Karpas-422 (cell line): Measurements from ENCODE around the gene NR2F6. TPM values are rescaled to one million over a fixed set of nuclear protein-coding genes. Genes with fewer than 3 reads are reported as not detected.

Experiments
- DNase-seq: peaks from one replicate; pipeline ENCODE4 v3.0.0-alpha.2; 2015
- H2AFZ ChIP-seq: fragments of 200-600 bp; sonication (generic); 2 replicates; pipeline ENCODE4 v1.6.1; 2014; ENCODE audit warnings: antibody characterized with exemption, low read length, mixed read lengths
- H3K27ac ChIP-seq: fragments of 200-600 bp; sonication (generic); 2 replicates; pipeline ENCODE4 v1.5.1; 2014; ENCODE audit warnings: mild to moderate bottlenecking, low read length, moderate library complexity
- H3K27me3 ChIP-seq: fragments of 200-600 bp; sonication (generic); 2 replicates; pipeline ENCODE4 v1.6.1; 2014; ENCODE audit warnings: low read length, mixed read lengths
- H3K36me3 ChIP-seq: fragments of 200-600 bp; sonication (generic); 2 replicates; pipeline ENCODE4 v1.6.1; 2014; ENCODE audit warnings: low read length, mixed read lengths; ENCODE audit not compliant: insufficient read depth
- H3K4me1 ChIP-seq: fragments of 200-600 bp; sonication (generic); 2 replicates; pipeline ENCODE4 v1.6.1; 2014; ENCODE audit warnings: mild to moderate bottlenecking, low read length, mixed read lengths
- H3K4me2 ChIP-seq: fragments of 200-600 bp; sonication (generic); 2 replicates; pipeline ENCODE4 v1.6.1; 2014; ENCODE audit warnings: low read length, low read depth, mild to moderate bottlenecking; ENCODE audit not compliant: poor library complexity, severe bottlenecking
- H3K4me3 ChIP-seq: fragments of 200-600 bp; sonication (generic); 2 replicates; pipeline ENCODE4 v1.5.1; 2014; ENCODE audit warnings: mild to moderate bottlenecking, antibody characterized with exemption, low read length, mixed read lengths
- H3K79me2 ChIP-seq: fragments of 200-600 bp; sonication (generic); 2 replicates; pipeline ENCODE4 v1.6.1; 2014; ENCODE audit warnings: mild to moderate bottlenecking, low read length, mixed read lengths
- H3K9ac ChIP-seq: fragments of 200-600 bp; sonication (generic); 2 replicates; pipeline ENCODE4 v1.6.0; 2014; ENCODE audit warnings: low read length
- H3K9me2 ChIP-seq: fragments of 200-600 bp; sonication (generic), shearing (Covaris generic); replicated peaks from 2 replicates; pipeline ENCODE4 v1.6.0; 2014; ENCODE audit warnings: mild to moderate bottlenecking, low read length, moderate library complexity; ENCODE audit not compliant: insufficient read depth
- H3K9me3 ChIP-seq: fragments of 300-700, 200-600 bp; sonication (generic); 2 replicates; pipeline ENCODE4 v1.6.1; 2014; ENCODE audit warnings: low read length, mixed read lengths
- H4K20me1 ChIP-seq: fragments of 200-600 bp; sonication (generic); 2 replicates; pipeline ENCODE4 v1.6.1; 2014; ENCODE audit warnings: mild to moderate bottlenecking, antibody characterized with exemption, low read length, low read depth; ENCODE audit not compliant: insufficient read depth
- total RNA-seq: library from RNA; depleted of rRNA; stranded (reverse); fragments of >200 nt; shearing (Covaris generic); gene quantifications from 2 replicates; pipeline ENCODE4 v1.2.3, GENCODE V29; 2014; ENCODE audit warnings: low replicate concordance

The NR2F6 gene
- total RNA-seq, 1 experiment from 2014 or later: 8.6 TPM

DNA sequence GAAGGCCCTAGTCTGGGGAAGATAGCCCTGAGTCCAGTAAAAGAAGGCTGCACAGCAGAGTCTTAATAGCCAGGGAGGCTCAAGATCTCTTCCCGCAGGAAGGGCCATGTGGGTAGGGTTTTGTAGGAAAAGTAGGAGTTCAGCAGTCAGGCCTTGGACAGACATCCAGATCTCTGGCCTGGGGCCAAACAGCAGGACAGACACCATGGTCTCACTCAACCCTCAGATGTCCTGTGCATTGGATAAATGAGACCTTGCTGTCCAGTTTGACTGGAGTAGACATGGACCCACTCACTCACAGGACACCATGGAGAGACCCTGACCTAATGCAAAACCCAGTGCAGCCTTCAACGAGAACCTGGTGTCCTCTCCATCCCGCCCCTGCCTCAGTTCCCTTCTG, 15.8 kb downstream of the NR2F6 start:
- Histone ChIP-seq H3K4me2 (no peak overlapping the region), H2AFZ (no peak overlapping the region), H3K27me3 (no peaks in the 10 kb centered on the region), H3K9me2 (no peaks in the 10 kb centered on the region), H3K79me2 (peaks cover 27% of the 10 kb centered on the region), H3K4me1 (peaks cover 20% of the 10 kb centered on the region), H3K9me3 (no peaks in the 10 kb centered on the region), H3K9ac (no peak overlapping the region), H3K4me3 (no peak overlapping the region), H3K36me3 (no peaks in the 10 kb centered on the region; the same call in 1 of the 2 replicates), H3K27ac (no peak overlapping the region), H4K20me1 (peaks cover 13% of the 10 kb centered on the region; the same call in 1 of the 2 replicates)
- DNase-seq: no peak

DNA sequence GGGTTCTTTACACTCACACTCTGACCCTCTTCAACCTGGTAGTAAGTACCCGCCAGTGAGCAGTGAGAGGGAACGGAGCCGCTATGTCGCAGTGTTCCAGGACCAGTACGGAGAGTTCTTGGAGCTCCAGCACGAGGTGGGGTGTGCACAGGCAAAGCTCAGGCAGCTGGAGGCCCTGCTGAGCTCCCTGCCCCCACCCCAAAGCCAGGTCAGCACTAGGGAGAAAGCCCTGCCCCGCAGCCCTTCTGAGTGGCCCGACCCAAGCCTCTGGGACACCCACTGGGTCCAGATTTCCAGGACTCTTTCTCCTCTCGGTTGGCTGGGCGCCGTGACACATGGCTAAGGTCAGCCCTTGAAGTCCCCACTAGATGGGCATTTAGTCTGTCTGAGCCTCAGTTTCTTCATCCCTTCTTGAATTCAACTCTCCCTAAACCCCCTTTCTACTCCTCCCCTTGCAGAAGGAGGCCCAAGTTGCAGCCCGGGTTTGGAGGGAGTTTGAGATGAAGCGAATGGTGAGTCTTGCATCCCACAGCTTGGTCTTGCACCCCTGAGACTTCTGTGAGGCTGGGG, 17.8 kb downstream of the NR2F6 start:
- no peak overlapping the region for H2AFZ ChIP-seq
- DNase-seq: no peak

DNA sequence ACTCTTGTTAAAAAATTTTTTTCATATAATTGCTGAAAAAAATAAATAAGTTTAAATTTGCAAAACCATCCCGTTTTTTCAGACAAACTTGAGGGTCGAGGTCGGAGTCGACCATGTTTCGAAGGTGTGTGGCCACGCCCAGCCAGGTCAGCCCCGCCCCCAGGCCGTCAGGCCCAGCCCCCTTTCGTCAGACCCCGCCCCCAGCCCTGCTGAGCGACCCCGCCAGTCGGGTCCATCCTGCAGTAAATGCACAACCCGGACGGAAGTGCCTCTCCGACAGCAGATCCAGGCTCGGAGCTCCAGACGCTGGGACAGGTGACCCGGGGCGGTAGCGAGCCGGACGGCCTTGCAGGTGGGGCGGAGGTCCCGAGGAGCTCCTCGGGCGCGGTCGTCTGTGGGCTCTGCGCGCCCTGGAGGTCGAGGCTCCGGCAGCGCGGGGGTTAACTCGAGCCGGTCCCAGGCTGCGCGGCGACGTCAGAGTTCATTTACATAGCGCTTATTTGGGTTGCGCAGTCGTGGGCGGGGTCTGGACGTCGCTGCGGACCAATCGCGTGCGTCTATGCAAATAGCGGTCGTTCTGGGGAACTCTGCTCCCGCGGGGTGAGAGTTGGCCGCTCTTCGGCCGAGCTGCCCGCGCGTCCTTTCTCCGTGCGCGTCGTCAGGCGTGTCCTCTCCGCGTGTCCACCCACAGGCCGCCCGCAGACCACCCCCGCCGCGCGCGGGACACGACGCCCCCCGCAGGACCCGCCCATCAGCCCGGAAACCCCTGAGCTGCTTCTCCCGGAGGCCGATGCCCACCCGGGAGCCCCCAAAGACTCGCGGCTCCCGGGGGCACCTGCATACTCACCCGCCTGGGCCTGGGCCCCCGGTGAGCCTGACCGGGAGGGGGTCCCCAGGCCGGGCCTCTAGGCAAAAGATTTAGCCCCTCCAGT, 19.5 kb downstream of the NR2F6 start, which contains the start of gene OCEL1:
TSS of gene OCEL1 (plus strand) at position 225 of the 932 bp plus-strand sequence. CDS start at position 247, 22 bp downstream.
- Histone ChIP-seq H3K9me3 (no peaks in the 10 kb centered on the region), H3K27me3 (no peaks in the 10 kb centered on the region), H4K20me1 (no peaks in the 10 kb centered on the region), H3K4me2 (peak within 1 kb of the TSS; percentile 94), H3K9ac (peak within 1 kb of the TSS; percentile 90), H3K4me3 (peak within 1 kb of the TSS; percentile 74), H3K27ac (peak within 1 kb of the TSS; percentile 61), H2AFZ (peak within 1 kb of the TSS; percentile 71), H3K36me3 (no peaks in the 10 kb centered on the region), H3K79me2 (peaks cover 8% of the 10 kb centered on the region), H3K4me1 (peaks cover 16% of the 10 kb centered on the region), H3K9me2 (no peaks in the 10 kb centered on the region)
- peak; percentile 99 for DNase-seq

More for the DNA sequence above, 17.8 kb downstream of the NR2F6 start:
- H3K9ac ChIP-seq: no peak overlapping the region
- H3K4me3 ChIP-seq: no peak overlapping the region
- no peaks in the 10 kb centered on the region; the same call in 1 of the 2 replicates for H3K36me3 ChIP-seq
- 0 out of 2 replicates have a peak, but pooled peaks cover 7% of the 10 kb centered on the region for H4K20me1 ChIP-seq
- no peaks in the 10 kb centered on the region for H3K27me3 ChIP-seq
- H3K9me2 ChIP-seq: no peaks in the 10 kb centered on the region
- peak overlapping the region; percentile 94 for H3K4me2 ChIP-seq
- H3K79me2 ChIP-seq: peaks cover 8% of the 10 kb centered on the region
- no peaks in the 10 kb centered on the region for H3K9me3 ChIP-seq
- H3K4me1 ChIP-seq: peaks cover 16% of the 10 kb centered on the region
- no peak overlapping the region for H3K27ac ChIP-seq

DNA sequence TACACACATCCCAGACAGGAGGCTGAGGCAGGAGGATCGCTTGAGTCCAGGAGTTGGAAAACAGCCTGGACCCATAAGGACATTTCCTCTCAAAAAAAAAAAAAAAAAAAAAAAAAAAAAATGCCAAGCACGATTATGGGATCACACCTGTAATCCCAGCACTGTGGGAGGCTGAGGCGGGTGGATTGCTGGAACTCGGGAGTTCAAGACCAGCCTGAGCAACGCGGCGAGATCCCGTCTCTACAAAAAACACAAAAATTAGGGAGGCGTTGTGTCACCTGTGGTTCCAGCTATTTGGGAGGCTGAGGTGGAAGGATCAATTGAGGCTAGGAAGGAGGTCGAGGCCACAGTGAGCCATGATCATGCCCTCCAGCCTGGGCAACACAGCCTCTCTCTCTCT, 20.7 kb downstream of the NR2F6 start:
- Histone ChIP-seq H3K27ac (no peak overlapping the region), H3K4me2 (no peak overlapping the region)

DNA sequence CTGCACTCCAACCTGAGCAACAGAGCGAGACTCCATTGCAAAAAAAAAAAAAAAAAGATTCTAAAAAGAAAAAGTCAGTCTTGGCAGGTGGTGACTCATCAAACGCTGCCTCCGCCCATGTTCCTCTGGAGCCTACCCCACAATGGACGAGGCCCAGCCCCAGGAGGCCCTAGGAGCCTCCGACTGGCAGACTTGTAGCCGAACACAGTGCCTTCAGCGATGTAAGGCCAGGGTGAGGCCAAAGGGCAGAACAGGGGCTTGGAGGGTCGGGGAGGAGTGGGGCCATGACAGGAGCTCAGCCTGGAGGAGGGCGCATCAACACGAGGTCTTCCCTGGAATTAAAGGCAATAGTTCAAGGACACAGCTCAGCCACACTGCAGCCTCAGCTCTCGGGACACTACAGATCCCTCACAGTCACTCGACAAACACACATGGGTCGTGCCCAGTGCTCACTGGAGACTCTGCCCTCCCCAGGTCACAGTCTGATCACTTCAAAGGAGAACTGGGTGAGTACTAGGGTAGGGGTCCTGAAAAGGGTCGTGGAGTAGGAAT, 25.4 kb downstream of the NR2F6 start:
- Histone ChIP-seq H3K9ac (no peak overlapping the region), H2AFZ (no peak overlapping the region)

More for the DNA sequence above, 20.7 kb downstream of the NR2F6 start:
- Histone ChIP-seq H3K4me3 (no peak overlapping the region), H3K9me3 (no peaks in the 10 kb centered on the region), H3K9ac (no peak overlapping the region), H3K27me3 (no peaks in the 10 kb centered on the region), H3K9me2 (no peaks in the 10 kb centered on the region), H4K20me1 (no peaks in the 10 kb centered on the region), H2AFZ (no peak overlapping the region), H3K36me3 (no peaks in the 10 kb centered on the region), H3K79me2 (peaks cover 8% of the 10 kb centered on the region), H3K4me1 (peaks cover 16% of the 10 kb centered on the region)
- DNase-seq: no peak

DNA sequence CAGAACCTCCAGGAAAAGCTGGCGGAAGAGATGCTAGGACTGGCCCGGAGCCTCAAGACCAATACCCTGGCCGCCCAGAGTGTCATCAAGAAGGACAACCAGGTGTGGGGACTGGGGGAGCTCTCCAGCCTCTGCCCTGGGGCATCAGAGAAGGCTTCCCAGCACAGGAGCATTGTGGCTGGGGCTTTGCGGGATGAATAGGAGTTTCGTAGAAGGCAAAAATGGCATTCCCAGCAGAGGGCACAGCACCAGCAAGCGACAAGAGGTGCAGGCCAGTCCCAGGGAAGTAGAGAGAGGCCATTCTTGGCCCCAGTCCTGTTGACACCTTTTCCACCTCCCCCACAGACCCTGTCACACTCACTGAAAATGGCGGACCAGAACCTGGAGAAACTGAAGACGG, 26.4 kb downstream of the NR2F6 start:
- Histone ChIP-seq H2AFZ (no peak overlapping the region), H3K79me2 (no peaks in the 10 kb centered on the region), H3K4me3 (no peak overlapping the region), H3K9me3 (no peaks in the 10 kb centered on the region), H3K27ac (no peak overlapping the region), H3K27me3 (no peaks in the 10 kb centered on the region), H3K36me3 (peaks cover 24% of the 10 kb centered on the region), H3K9ac (no peak overlapping the region), H3K9me2 (no peaks in the 10 kb centered on the region), H3K4me2 (no peak overlapping the region), H4K20me1 (no peaks in the 10 kb centered on the region), H3K4me1 (peaks cover 22% of the 10 kb centered on the region)
- DNase-seq: no peak

More for the DNA sequence above, 25.4 kb downstream of the NR2F6 start:
- peaks cover 24% of the 10 kb centered on the region for H3K36me3 ChIP-seq
- H3K27me3 ChIP-seq: no peaks in the 10 kb centered on the region
- DNase-seq: no peak
- no peaks in the 10 kb centered on the region for H3K9me3 ChIP-seq
- no peak overlapping the region for H3K4me2 ChIP-seq
- H3K9me2 ChIP-seq: no peaks in the 10 kb centered on the region
- H4K20me1 ChIP-seq: no peaks in the 10 kb centered on the region
- H3K79me2 ChIP-seq: no peaks in the 10 kb centered on the region
- H3K4me3 ChIP-seq: no peak overlapping the region
- no peak overlapping the region for H3K27ac ChIP-seq
- H3K4me1 ChIP-seq: peaks cover 13% of the 10 kb centered on the region

DNA sequence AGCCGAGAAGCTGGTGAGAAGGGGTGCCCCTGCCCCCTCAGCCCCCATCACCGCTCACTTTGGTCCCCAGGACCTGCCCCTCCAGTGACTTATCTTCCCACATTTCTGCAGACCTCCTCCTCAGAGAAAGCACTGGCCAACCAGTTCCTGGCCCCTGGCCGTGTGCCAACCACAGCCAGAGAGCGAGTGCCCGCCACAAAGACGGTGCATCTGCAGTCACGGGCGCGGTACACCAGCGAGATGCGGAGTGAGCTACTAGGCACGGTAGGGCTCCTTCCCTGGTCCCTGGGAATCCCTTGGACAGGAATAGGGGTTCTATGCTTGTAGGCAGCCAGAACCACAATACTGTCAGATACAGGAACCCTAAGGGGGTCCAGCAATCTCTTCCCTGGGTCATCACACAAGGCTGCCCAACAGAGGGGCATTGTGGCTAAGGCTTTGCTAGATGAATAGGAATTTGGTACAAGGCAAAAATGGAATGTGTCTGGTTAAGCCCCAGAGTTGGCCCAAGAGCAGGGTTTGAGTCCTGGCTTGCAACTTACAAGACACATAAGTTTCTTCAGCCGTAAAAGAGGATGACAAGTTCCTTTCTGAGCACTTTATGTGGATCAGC, 29.6 kb downstream of the NR2F6 start:
- Histone ChIP-seq H3K9me2 (no peaks in the 10 kb centered on the region), H3K27me3 (no peaks in the 10 kb centered on the region), H3K9ac (peak overlapping the region; percentile 84), H3K9me3 (no peaks in the 10 kb centered on the region), H3K4me3 (peak overlapping the region; percentile 74), H2AFZ (no peak overlapping the region), H4K20me1 (no peaks in the 10 kb centered on the region), H3K27ac (no peak overlapping the region), H3K4me2 (peak overlapping the region; percentile 83), H3K36me3 (peaks cover 24% of the 10 kb centered on the region), H3K79me2 (no peaks in the 10 kb centered on the region), H3K4me1 (peaks cover 18% of the 10 kb centered on the region)
- no peak for DNase-seq
